EL (cell line): ENCODE results near the gene VSIG10L2.
A peak's percentile ranks its signal among the peaks of the same experiment; 100 is the strongest.

Experiments used
- DNase-seq: peaks from one replicate; pipeline ENCODE4 v3.0.0-alpha.2; 2016

VSIG10L2 gene

GRCh38 chr11:125930076-125930450, 15.8 kb upstream of the VSIG10L2 start:
- DNase-seq, result no peak

GRCh38 chr11:125931116-125931515, 14.7 kb upstream of the VSIG10L2 start:
- DNase-seq, result no peak

- no peak for DNase-seq
Measured at GRCh38 chr11:125931668-125932067, 14.2 kb upstream of the VSIG10L2 start.

GRCh38 chr11:125932301-125932700, 13.5 kb upstream of the VSIG10L2 start:
- DNase-seq, result no peak

GRCh38 chr11:125933030-125933813, 12.6 kb upstream of the VSIG10L2 start:
- DNase-seq, result no peak

- DNase-seq, result no peak
Measured at GRCh38 chr11:125934473-125934872, 11.4 kb upstream of the VSIG10L2 start.

- DNase-seq, result no peak
Measured at GRCh38 chr11:125935056-125935455, 10.8 kb upstream of the VSIG10L2 start.

GRCh38 chr11:125935618-125936199, 10.1 kb upstream of the VSIG10L2 start:
- no peak for DNase-seq

- no peak for DNase-seq
Measured at GRCh38 chr11:125938418-125938817, 7.4 kb upstream of the VSIG10L2 start.

GRCh38 chr11:125939081-125939521, 6.7 kb upstream of the VSIG10L2 start:
- DNase-seq, result no peak

- DNase-seq, result no peak
Measured at GRCh38 chr11:125940145-125940544, 5.7 kb upstream of the VSIG10L2 start.

- DNase-seq, result no peak
Measured at GRCh38 chr11:125941267-125941618, 4.6 kb upstream of the VSIG10L2 start.

GRCh38 chr11:125941619-125942611, 3.9 kb upstream of the VSIG10L2 start:
- peak; percentile 13 for DNase-seq

GRCh38 chr11:125942771-125943428, 2.9 kb upstream of the VSIG10L2 start:
- DNase-seq, result no peak

GRCh38 chr11:125943661-125944349, 2.0 kb upstream of the VSIG10L2 start:
- no peak for DNase-seq

GRCh38 chr11:125944350-125945010, 1.4 kb upstream of the VSIG10L2 start:
- DNase-seq, result no peak

- DNase-seq, result no peak
Measured at GRCh38 chr11:125945011-125945796, 640 bp upstream of the VSIG10L2 start.

GRCh38 chr11:125946712-125947418, 1.0 kb downstream of the VSIG10L2 start:
- DNase-seq, result no peak

GRCh38 chr11:125947419-125948277, 1.8 kb downstream of the VSIG10L2 start:
- DNase-seq, result no peak
